IMR-90 (cell line): ENCODE data around the gene DSCAM. TPM values are rescaled to one million over a fixed set of nuclear protein-coding genes. Genes with fewer than 3 reads are reported as not detected.

ENCODE experiments used
- ATAC-seq: fragments of 200-7000 bp; cut with Tn5 transposase; 2 replicates; pipeline ENCODE4 v1.9.1; 2020; ENCODE audit warnings: low read depth, mild to moderate bottlenecking, moderate library complexity
- BruUV-seq: library from RNA; stranded (reverse); fragments of 400-500 nt; replicated peaks from 2 replicates; lab custom pipeline; 2021; lab: Mats Ljungman, UMichigan
- CTCF ChIA-PET: fragments of 300-600 bp; formaldehyde crosslinking; extraction: SDS; loops from one replicate; lab custom pipeline; 2021; ENCODE audit warnings: antibody characterized with exemption; lab: Yijun Ruan, JAX
- POLR2A ChIA-PET: fragments of 300-600 bp; sonication (Branson Sonifier 250); formaldehyde crosslinking; loops from one replicate; lab custom pipeline; 2022; ENCODE audit warnings: antibody characterized with exemption; ENCODE audit not compliant: unreplicated experiment; lab: Charles Lee
- DNase-seq: peaks from one replicate; pipeline ENCODE4 v3.0.0; 2013
- H2AFZ ChIP-seq: replicated peaks from 2 replicates; pipeline ENCODE3; 2013; ENCODE audit warnings: low read length, mild to moderate bottlenecking; ENCODE audit not compliant: poor library complexity
- H2AK5ac ChIP-seq: 2 replicates; pipeline ENCODE4 v1.6.1; 2013; ENCODE audit warnings: low read depth, low read length, inconsistent platforms
- H2AK9ac ChIP-seq: replicated peaks from 2 replicates; pipeline ENCODE3; 2013; ENCODE audit warnings: mild to moderate bottlenecking, low read depth, low read length, moderate library complexity; ENCODE audit not compliant: poor library complexity
- H2BK120ac ChIP-seq: 2 replicates; pipeline ENCODE4 v1.6.1; 2013; ENCODE audit warnings: low read depth, low read length, inconsistent platforms
- H2BK15ac ChIP-seq: 3 replicates; pipeline ENCODE4 v1.6.1; 2013; ENCODE audit warnings: low read depth, low read length, inconsistent platforms
- H2BK20ac ChIP-seq: 2 replicates; pipeline ENCODE4 v1.6.1; 2013; ENCODE audit warnings: low read depth, mild to moderate bottlenecking, inconsistent platforms, low read length, moderate library complexity
- H2BK5ac ChIP-seq: 2 replicates; pipeline ENCODE4 v1.6.1; 2013; ENCODE audit warnings: mild to moderate bottlenecking, low read depth, low read length, inconsistent platforms; ENCODE audit not compliant: poor library complexity, severe bottlenecking
- H3K14ac ChIP-seq: replicated peaks from 2 replicates; pipeline ENCODE4 v1.6.1; 2013; ENCODE audit warnings: low read depth, low read length, inconsistent platforms
- H3K18ac ChIP-seq: 2 replicates; pipeline ENCODE4 v1.6.1; 2013; ENCODE audit warnings: low read depth, low read length, control low read depth
- H3K23ac ChIP-seq: 2 replicates; pipeline ENCODE4 v1.6.1; 2013; ENCODE audit warnings: low read depth, low read length, inconsistent platforms
- H3K27ac ChIP-seq: 2 replicates; pipeline ENCODE4 v1.5.1; 2013; ENCODE audit warnings: mild to moderate bottlenecking, control low read depth, low read length; ENCODE audit not compliant: insufficient read depth
- H3K27me3 ChIP-seq: 2 replicates; pipeline ENCODE4 v1.6.1; 2013; ENCODE audit warnings: low read length; ENCODE audit not compliant: control insufficient read depth, insufficient read depth
- H3K36me3 ChIP-seq: 2 replicates; pipeline ENCODE4 v1.6.1; 2013; ENCODE audit warnings: low read length, mixed read lengths; ENCODE audit not compliant: control insufficient read depth, insufficient read depth
- H3K4ac ChIP-seq: 2 replicates; pipeline ENCODE4 v1.6.1; 2013; ENCODE audit warnings: low read depth, low read length, inconsistent platforms
- H3K4me1 ChIP-seq: 2 replicates; pipeline ENCODE4 v1.6.1; 2013; ENCODE audit warnings: low read length, mixed read lengths; ENCODE audit not compliant: control insufficient read depth, insufficient read depth
- H3K4me2 ChIP-seq: 2 replicates; pipeline ENCODE4 v1.6.1; 2013; ENCODE audit warnings: low read depth, mild to moderate bottlenecking, control low read depth, low read length, moderate library complexity
- H3K4me3 ChIP-seq: 2 replicates; pipeline ENCODE4 v1.5.1; 2013; ENCODE audit warnings: low read depth, mild to moderate bottlenecking, control low read depth, low read length, moderate library complexity; ENCODE audit not compliant: insufficient read depth
- H3K56ac ChIP-seq: 2 replicates; pipeline ENCODE4 v1.6.1; 2013; ENCODE audit warnings: low read length, inconsistent platforms; ENCODE audit not compliant: insufficient read depth; ENCODE audit errors: extremely low read depth
- H3K79me1 ChIP-seq, 2 experiments: 2 replicates each; pipeline ENCODE4 v1.6.1; 2013; ENCODE audit warnings: low read length in 2 of 2, inconsistent platforms in 1 of 2, low read depth in 1 of 2
- H3K9ac ChIP-seq: 2 replicates; pipeline ENCODE4 v1.6.1; 2013; ENCODE audit warnings: low read depth, low read length, control low read depth
- H3K9me1 ChIP-seq: 2 replicates; pipeline ENCODE4 v1.6.1; 2013; ENCODE audit warnings: low read length, inconsistent platforms; ENCODE audit not compliant: insufficient read depth
- H3K9me3 ChIP-seq: 2 replicates; pipeline ENCODE4 v1.6.1; 2013; ENCODE audit warnings: low read length; ENCODE audit not compliant: control insufficient read depth, insufficient read depth
- H4K20me1 ChIP-seq: 2 replicates; pipeline ENCODE4 v1.6.1; 2013; ENCODE audit warnings: low read length, inconsistent platforms; ENCODE audit not compliant: insufficient read depth
- H4K5ac ChIP-seq: 2 replicates; pipeline ENCODE4 v1.6.1; 2013; ENCODE audit warnings: mild to moderate bottlenecking, low read depth, low read length, control low read depth
- H4K8ac ChIP-seq, 2 experiments: 2 replicates each; pipeline ENCODE4 v1.6.1; 2013; ENCODE audit warnings: low read depth in 2 of 2, low read length in 2 of 2, control low read depth in 1 of 2, inconsistent platforms in 1 of 2
- H4K91ac ChIP-seq: 2 replicates; pipeline ENCODE4 v1.6.1; 2013; ENCODE audit warnings: low read depth, low read length, inconsistent platforms; ENCODE audit not compliant: insufficient read depth
- CEBPB ChIP-seq: IDR thresholded peaks from 2 replicates; pipeline ENCODE4 v1.6.1; 2012; ENCODE audit warnings: low read depth, low read length, improper control_type of control experiment
- MAFK ChIP-seq: IDR thresholded peaks from 2 replicates; pipeline ENCODE4 v1.6.1; 2012; ENCODE audit warnings: low read depth, low read length, improper control_type of control experiment
- WGBS, 2 experiments: methylation state at CpG; one replicate each; pipeline versions ENCODE4 v1.1.5 to v1.1.7; 2013; ENCODE audit warnings: missing lambda C conversion rate in 2 of 2; ENCODE audit not compliant: insufficient read length in 1 of 2; ENCODE audit errors: extremely low coverage in 2 of 2; 5-methylcytosine and 5-hydroxymethylcytosine counted together
- dilution Hi-C: fragments of 300-500 bp; cut with HindIII; formaldehyde crosslinking; loops from one replicate; pipeline ENCODE4 v1.14.3; 2018; ENCODE audit warnings: low sequenced_read_pairs; ENCODE audit not compliant: unreplicated experiment
- in situ Hi-C: fragments of 300-500 bp; cut with MboI; formaldehyde crosslinking; loops from 3 replicates; pipeline ENCODE4 v1.14.3; 2019; ENCODE audit warnings: low sequenced_read_pairs, inconsistent platforms, mixed read lengths
- intact Hi-C: fragments of 100-400 bp; cut with micrococcal nuclease; formaldehyde crosslinking; loops from 2 replicates; pipeline ENCODE4 v1.10.0; 2022
- polyA plus RNA-seq, 3 experiments: library from polyadenylated mRNA; depleted of rRNA; stranded (reverse); fragments of >200 nt; gene quantifications; 2 replicates each; pipeline ENCODE4 v1.2.3, GENCODE V29; 2012; ENCODE audit warnings: low replicate concordance in 1 of 3
- total RNA-seq: library from RNA; depleted of rRNA; stranded (reverse); fragments of >200 nt; gene quantifications from 2 replicates; pipeline ENCODE4 v1.2.3, GENCODE V29; 2012
- TF ChIP-seq, protein P1 (sequence below): fragments of 150-350 bp; IDR thresholded peaks from 2 replicates; pipeline ENCODE4 v1.6.1; 2016; ENCODE audit warnings: low read depth, mild to moderate bottlenecking, low read length, moderate library complexity, borderline replicate concordance

The DSCAM gene
- total and polyA plus RNA-seq, 2 of the 4 experiments (the other 2 are of a cell fraction) = under 0.01 to 0.02 TPM

DNA sequence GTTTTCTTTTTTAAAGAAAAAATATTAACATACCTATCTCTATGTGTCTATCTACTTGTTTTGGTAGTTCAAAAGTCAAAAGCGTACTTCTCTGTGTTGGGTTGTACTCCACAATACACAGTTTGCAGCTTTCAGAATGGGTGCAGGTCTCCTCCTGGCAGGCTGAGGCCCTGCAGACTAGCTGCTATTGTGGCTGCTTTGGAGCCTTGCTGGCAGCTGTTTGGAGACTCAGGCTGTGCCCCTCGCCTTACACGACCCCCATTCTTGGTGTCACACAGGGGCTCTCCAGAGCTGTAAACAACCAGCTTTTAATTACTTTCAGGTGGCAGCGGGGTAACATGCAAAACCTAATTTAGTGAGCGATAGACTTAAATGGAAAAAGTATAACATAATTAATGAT, 160.4 kb downstream of the DSCAM start:
- Histone ChIP-seq H3K14ac (no peak overlapping the region), H3K56ac (no peak overlapping the region), H3K4me2 (no peak overlapping the region), H3K18ac (no peak overlapping the region), H4K91ac (no peak overlapping the region), H3K4ac (no peak overlapping the region), H4K8ac (no peak overlapping the region), H3K36me3 (no peaks in the 10 kb centered on the region), H3K79me1 (no peaks in the 10 kb centered on the region), H3K23ac (no peak overlapping the region), H3K4me1 (no peaks in the 10 kb centered on the region), H3K9ac (no peak overlapping the region), H2AFZ (no peak overlapping the region), H3K27me3 (no peaks in the 10 kb centered on the region), H2AK9ac (no peak overlapping the region), H2BK20ac (no peak overlapping the region), H3K27ac (no peak overlapping the region), H2BK120ac (no peak overlapping the region), H4K20me1 (no peaks in the 10 kb centered on the region), H2AK5ac (no peak overlapping the region), H3K9me3 (peaks cover 22% of the 10 kb centered on the region), H2BK15ac (no peak overlapping the region), H3K4me3 (no peak overlapping the region), H4K5ac (no peak overlapping the region), H3K9me1 (no peaks in the 10 kb centered on the region), H2BK5ac (no peak overlapping the region)
- DNase-seq (no peak), ATAC-seq (no peak)
- dilution Hi-C loops (no loop called here), in situ Hi-C loops (no loop called here), intact Hi-C loops (no loop called here)
- no TSS peak for BruUV-seq
- 44% methylated on average over 2 of the region's 5 CpGs; no CpG with 5 or more reads in 1 of the 2 experiments for WGBS, 2 experiments
- ChIA-PET CTCF (no interaction called here), POLR2A (no interaction called here)
- TF ChIP-seq, protein P1, sequence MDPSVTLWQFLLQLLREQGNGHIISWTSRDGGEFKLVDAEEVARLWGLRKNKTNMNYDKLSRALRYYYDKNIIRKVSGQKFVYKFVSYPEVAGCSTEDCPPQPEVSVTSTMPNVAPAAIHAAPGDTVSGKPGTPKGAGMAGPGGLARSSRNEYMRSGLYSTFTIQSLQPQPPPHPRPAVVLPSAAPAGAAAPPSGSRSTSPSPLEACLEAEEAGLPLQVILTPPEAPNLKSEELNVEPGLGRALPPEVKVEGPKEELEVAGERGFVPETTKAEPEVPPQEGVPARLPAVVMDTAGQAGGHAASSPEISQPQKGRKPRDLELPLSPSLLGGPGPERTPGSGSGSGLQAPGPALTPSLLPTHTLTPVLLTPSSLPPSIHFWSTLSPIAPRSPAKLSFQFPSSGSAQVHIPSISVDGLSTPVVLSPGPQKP = no peak
- no peak for TF ChIP-seq MAFK
- TF ChIP-seq CEBPB = no peak
